ENCODE measurements around the gene SLC19A1. TPM values are rescaled to one million over a fixed set of nuclear protein-coding genes. Genes with fewer than 3 reads are reported as not detected.
A peak's percentile ranks its signal among the peaks of the same experiment; 100 is the strongest.

The SLC19A1 gene
- total RNA-seq, 4 donors from 2014 or later, result 7.0 to 9.8 (median 7.9) TPM

- Histone ChIP-seq H3K4me1 (peaks cover 20% of the 10 kb centered on the region), H3K27me3 (peaks cover 11% of the 10 kb centered on the region), H3K27ac (no peak overlapping the region), H3K4me3 (peak overlapping the region; percentile 56), H3K9me3 (no peaks in the 10 kb centered on the region), H3K36me3 (no peaks in the 10 kb centered on the region)
- 1% methylated on average over 22 of the region's 53 CpGs for WGBS
- no peak for TF ChIP-seq POLR2AphosphoS5 (IDR thresholded peaks at IDR 0.05)
- peak; percentile 80 to 82 for TF ChIP-seq CTCF (IDR thresholded peaks at IDR 0.05)
- DNase-seq (ENCODE audit: low spot score in 2 of 2), result peak; percentile 77 to 84
These were observed 12.4 kb upstream of the SLC19A1 start for GRCh38 chr21:45554477-45555175.

GRCh38 chr21:45552696-45553391 lies 10.6 kb upstream of the SLC19A1 start:
- no peak for TF ChIP-seq EP300 (IDR thresholded peaks at IDR 0.05)
- H3K27ac ChIP-seq, result no peak overlapping the region
- H3K4me1 ChIP-seq, result peaks cover 20% of the 10 kb centered on the region
- H3K27me3 ChIP-seq, result peaks cover 11% of the 10 kb centered on the region
- H3K9me3 ChIP-seq, result no peaks in the 10 kb centered on the region
- no peaks in the 10 kb centered on the region for H3K36me3 ChIP-seq
- H3K4me3 ChIP-seq, result no peak overlapping the region
- WGBS, result 76% methylated on average over 9 of the region's 29 CpGs
- peak; percentile 58 to 77 for DNase-seq (ENCODE audit: low spot score in 2 of 2)

- no peak overlapping the region for H3K4me3 ChIP-seq
- H3K9me3 ChIP-seq, result no peaks in the 10 kb centered on the region
- 87% methylated on average over 28 of the region's 35 CpGs for WGBS
- peak; percentile 60 to 75 for DNase-seq (ENCODE audit: low spot score in 2 of 2)
- no peaks in the 10 kb centered on the region for H3K36me3 ChIP-seq
- no peak for TF ChIP-seq POLR2A (IDR thresholded peaks at IDR 0.05)
- TF ChIP-seq CTCF (IDR thresholded peaks at IDR 0.05), result no peak
- no peak for TF ChIP-seq POLR2AphosphoS5 (IDR thresholded peaks at IDR 0.05)
- TF ChIP-seq EP300 (IDR thresholded peaks at IDR 0.05), result no peak
- peaks cover 20% of the 10 kb centered on the region for H3K4me1 ChIP-seq
- H3K27me3 ChIP-seq, result peaks cover 11% of the 10 kb centered on the region
- H3K27ac ChIP-seq, result peak overlapping the region; percentile 15
These were observed 9.8 kb upstream of the SLC19A1 start for GRCh38 chr21:45551783-45552695.

GRCh38 chr21:45551316-45551715 lies 9.1 kb upstream of the SLC19A1 start:
- H3K27ac ChIP-seq, result no peak overlapping the region
- H3K4me3 ChIP-seq, result no peak overlapping the region
- no peak for TF ChIP-seq EP300 (IDR thresholded peaks at IDR 0.05)
- no peak for TF ChIP-seq CTCF (IDR thresholded peaks at IDR 0.05)
- no peak for TF ChIP-seq POLR2A (IDR thresholded peaks at IDR 0.05)
- TF ChIP-seq POLR2AphosphoS5 (IDR thresholded peaks at IDR 0.05), result no peak
- peak; percentile 46 to 64 for DNase-seq (ENCODE audit: low spot score in 2 of 2)
- H3K27me3 ChIP-seq, result peaks cover 11% of the 10 kb centered on the region
- H3K36me3 ChIP-seq, result no peaks in the 10 kb centered on the region
- H3K4me1 ChIP-seq, result peaks cover 20% of the 10 kb centered on the region
- 53% methylated on average over 8 of the region's 8 CpGs for WGBS
- H3K9me3 ChIP-seq, result no peaks in the 10 kb centered on the region

- DNase-seq (ENCODE audit: low spot score in 2 of 2), result peak; percentile 59 to 70
- Histone ChIP-seq H3K4me1 (peaks cover 14% of the 10 kb centered on the region), H3K27ac (peak overlapping the region; percentile 29), H3K4me3 (no peak overlapping the region), H3K9me3 (no peaks in the 10 kb centered on the region), H3K27me3 (peaks cover 4% of the 10 kb centered on the region), H3K36me3 (no peaks in the 10 kb centered on the region)
- TF ChIP-seq POLR2A (IDR thresholded peaks at IDR 0.05), result no peak
- no peak for TF ChIP-seq CTCF (IDR thresholded peaks at IDR 0.05)
- no peak for TF ChIP-seq EP300 (IDR thresholded peaks at IDR 0.05)
- TF ChIP-seq POLR2AphosphoS5 (IDR thresholded peaks at IDR 0.05), result no peak
- 58% methylated on average over 17 of the region's 17 CpGs for WGBS
These were observed 8.4 kb upstream of the SLC19A1 start for GRCh38 chr21:45550522-45551210.
